IPS-18c (cell line): ENCODE measurements around the gene ILRUN.
"Not testable (repeated sequence)": the region's sequence is repeated elsewhere in the genome, so short reads cannot be mapped to it uniquely, and the experiment has no call there.

ENCODE experiments used
- H3K4me3 ChIP-seq: 2 replicates; pipeline ENCODE4 v1.7.0; 2013; ENCODE audit warnings: low read depth, mild to moderate bottlenecking, low read length, moderate library complexity; ENCODE audit not compliant: insufficient read depth
- H3K9me3 ChIP-seq: one replicate; pipeline ENCODE4 v1.6.1; 2013; ENCODE audit warnings: mild to moderate bottlenecking, low read length, moderate library complexity; ENCODE audit not compliant: control insufficient read depth, insufficient read depth

Gene ILRUN

GRCh38 chr6:34709386-34709785 lies 12.8 kb upstream of the ILRUN start:
- Histone ChIP-seq H3K9me3 (no peaks in the 10 kb centered on the region), H3K4me3 (no peak overlapping the region)

- Histone ChIP-seq H3K9me3 (no peaks in the 10 kb centered on the region), H3K4me3 (no peak overlapping the region)
Observed at GRCh38 chr6:34705241-34705640, 8.7 kb upstream of the ILRUN start.

DNA sequence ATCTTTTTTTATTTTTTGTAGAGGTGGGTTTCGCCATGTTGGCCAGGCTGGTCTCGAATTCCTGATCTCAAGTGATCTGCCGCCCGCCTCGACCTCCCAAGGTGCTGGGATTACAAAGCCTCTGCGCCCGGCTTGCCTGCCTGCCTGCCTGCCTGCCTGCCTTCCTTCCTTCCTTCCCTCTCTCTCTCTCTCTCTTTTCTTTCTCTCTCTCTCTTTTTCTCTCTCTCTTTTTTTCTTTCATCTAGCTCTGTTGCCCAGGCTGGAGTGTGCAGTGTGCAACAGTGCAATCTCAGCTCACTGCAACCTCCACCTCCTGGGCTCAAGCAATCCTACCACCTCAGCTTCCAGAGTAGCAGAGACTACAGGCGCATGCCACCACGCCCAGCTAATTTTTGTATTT lies 4.6 kb upstream of the ILRUN start:
- H3K4me3 ChIP-seq: no peak overlapping the region
- H3K9me3 ChIP-seq: no peaks in the 10 kb centered on the region

DNA sequence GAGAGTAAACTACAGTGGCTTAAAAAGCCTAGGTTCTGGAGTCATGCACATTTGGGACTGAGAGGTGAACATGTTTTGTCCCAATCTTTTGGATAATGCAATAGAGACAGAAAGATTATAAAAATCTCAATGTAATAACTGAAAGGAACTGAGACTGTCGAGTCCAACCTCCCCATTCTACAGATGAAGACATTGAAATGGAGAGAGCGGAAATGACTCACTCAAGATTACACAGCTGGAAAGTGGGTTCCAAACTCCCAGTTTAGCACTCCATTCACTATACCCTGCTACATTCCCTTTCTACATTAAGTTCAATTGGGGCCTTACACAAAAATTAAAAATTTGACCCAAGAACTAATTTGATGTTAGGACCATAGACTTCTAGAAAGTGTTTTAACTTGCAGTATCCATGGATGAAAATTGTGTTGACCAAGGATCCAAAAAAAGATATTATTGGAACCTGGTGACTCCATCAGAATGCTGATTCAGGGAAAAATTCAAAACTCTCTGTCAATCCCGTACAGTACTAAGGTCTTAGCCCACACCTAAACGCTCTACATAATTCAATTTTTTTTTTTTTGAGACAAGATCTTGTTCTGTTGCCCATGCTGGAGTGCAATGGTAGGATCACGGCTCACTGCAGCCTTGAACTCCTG lies 1.5 kb upstream of the ILRUN start:
- Histone ChIP-seq H3K9me3 (no peaks in the 10 kb centered on the region), H3K4me3 (no peak overlapping the region)

DNA sequence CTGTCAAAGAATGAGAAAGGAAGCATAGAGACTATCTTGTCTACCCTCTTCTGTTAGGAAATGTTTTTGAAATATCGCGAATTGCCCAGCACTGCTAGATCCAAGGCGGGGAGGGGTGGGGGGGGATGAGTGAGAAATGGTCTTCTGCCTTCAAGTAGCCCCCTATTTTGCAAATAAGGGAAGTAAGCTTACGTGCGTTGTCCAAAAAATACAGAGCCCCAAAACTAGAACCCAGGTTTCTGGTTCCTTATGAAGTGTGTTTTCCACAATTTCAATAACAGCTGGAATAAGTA lies 923 bp upstream of the ILRUN start:
- Histone ChIP-seq H3K4me3 (no peak overlapping the region), H3K9me3 (no peaks in the 10 kb centered on the region)

GRCh38 chr6:34696189-34696738 lies 303 bp downstream of the ILRUN start:
- H3K4me3 ChIP-seq: peak overlapping the region; percentile 97

GRCh38 chr6:34695729-34696188 lies 808 bp downstream of the ILRUN start:
- Histone ChIP-seq H3K4me3 (peak overlapping the region; percentile 97), H3K9me3 (no peaks in the 10 kb centered on the region)

More at GRCh38 chr6:34696189-34696738, 303 bp downstream of the ILRUN start:
- H3K9me3 ChIP-seq: no peaks in the 10 kb centered on the region

DNA sequence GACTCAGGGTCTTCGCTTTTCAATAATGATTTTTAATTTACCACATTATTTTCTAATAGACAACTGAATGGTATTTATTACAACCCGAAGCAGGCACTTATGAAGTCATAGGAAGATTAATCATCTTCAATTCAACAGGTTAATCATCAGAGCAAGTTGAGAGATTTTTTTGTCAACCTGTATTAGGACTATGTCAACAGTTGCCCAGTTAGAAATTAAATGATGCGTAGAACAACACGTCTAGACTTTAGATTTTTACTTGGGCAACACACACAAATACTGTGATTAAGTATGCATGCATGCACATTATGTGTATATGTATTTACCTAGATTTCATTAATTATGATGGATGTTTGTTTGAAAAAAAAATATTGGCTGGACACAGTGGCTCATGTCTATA lies 4.3 kb downstream of the ILRUN start:
- H3K9me3 ChIP-seq: no peaks in the 10 kb centered on the region
- H3K4me3 ChIP-seq: no peak overlapping the region

DNA sequence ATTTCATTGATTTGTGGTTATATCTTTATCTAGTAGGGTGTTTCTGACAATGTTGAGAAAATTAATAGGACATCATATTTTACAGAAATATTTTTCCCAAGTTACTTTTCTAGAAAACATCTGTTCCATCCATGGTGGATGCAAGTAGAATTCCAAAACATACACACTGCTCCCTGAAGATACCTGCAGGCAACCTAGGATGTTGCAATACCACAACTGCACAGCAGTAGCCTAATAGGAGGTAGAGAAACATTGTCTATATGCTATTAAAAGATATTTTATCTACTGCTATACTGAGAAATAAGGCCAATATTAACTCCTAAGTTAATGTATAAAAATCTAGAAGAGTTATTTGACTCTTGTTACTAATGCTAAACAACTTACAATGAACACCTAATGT lies 6.8 kb downstream of the ILRUN start:
- Histone ChIP-seq H3K4me3 (no peak overlapping the region), H3K9me3 (no peaks in the 10 kb centered on the region)

DNA sequence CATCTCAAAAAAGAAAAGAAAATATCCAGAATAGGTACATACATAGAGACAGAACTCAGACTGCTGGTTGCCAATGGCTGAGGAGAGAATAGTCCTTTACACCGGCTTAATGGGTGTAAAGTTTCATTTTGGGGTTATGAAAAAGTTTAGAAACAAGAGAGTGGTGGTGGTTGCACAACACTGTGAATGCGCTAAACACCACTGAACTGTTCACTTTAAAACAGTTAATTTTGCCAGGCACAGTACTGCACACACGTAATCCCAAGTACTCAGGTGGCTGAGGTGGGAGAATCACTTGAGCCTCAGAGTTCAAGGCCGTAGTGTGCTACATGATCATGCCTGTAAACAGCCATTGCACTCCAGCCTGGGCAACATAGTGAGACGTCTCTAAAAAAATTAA lies 7.6 kb downstream of the ILRUN start:
- Histone ChIP-seq H3K4me3 (no peak overlapping the region), H3K9me3 (no peaks in the 10 kb centered on the region)

DNA sequence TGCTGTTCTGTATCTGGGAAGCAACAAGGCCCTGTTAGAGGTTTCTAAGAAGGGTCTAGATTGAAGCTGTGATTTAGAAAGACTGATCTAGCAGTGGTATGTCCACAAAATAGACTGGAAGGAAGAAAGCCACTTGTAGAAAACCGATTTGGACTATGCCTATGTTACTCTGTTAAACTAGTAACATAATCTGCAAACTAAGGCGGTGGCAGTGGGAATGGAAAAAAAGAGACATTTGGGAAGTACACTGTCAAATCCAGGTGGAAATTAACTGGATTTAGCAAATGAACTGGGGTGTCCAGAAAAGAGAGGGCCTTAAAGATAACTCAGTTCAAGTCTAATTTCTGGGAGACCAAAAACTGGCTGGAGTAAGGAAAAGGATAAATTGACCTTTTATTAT lies 11.6 kb downstream of the ILRUN start:
- no peak overlapping the region for H3K4me3 ChIP-seq
- no peaks in the 10 kb centered on the region for H3K9me3 ChIP-seq

DNA sequence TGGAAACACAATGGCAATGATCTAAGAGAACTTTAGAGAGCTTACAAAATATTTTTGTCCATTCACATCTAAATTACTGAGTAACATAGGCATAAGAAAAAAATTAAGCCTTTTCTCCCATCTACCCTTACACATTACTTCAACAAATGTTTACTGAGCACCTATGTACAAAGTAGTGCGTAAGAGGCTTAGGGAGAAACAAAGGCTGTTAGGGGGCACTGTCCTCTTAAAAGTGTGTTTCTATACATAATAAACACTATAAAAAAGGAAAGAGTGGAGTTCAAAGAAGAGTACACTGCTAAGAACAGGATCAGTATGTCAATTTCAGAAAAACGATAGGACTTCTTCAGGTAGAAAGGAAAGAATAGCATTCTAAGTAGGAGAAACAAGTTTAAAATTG lies 12.2 kb downstream of the ILRUN start:
- no peaks in the 10 kb centered on the region for H3K9me3 ChIP-seq
- H3K4me3 ChIP-seq: no peak overlapping the region

- H3K9me3 ChIP-seq: no peaks in the 10 kb centered on the region
- H3K4me3 ChIP-seq: no peak overlapping the region
Observed at GRCh38 chr6:34680802-34681515, 15.6 kb downstream of the ILRUN start.

DNA sequence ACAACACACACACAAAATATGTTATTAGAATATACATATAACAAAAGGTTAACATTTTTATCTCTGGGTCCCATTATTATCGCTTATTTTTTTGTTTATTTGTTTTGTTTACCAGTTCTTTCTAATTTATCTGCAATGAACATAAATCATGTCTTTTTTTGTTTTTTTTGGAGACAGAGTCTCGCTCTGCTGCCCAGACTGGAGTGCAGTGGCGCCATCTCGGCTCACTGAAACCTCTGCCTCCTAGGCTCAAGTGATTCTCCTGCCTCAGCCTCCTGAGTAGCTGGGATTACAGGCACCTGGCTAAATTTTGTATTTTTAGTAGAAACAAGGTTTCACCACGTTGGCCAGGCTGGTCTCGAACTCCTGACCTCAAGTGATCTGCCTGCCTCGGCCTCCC lies 16.3 kb downstream of the ILRUN start:
- H3K4me3 ChIP-seq: not testable (repeated sequence)

GRCh38 chr6:34679552-34680253 lies 16.9 kb downstream of the ILRUN start:
- Histone ChIP-seq H3K4me3 (no peak overlapping the region), H3K9me3 (no peaks in the 10 kb centered on the region)

More for the DNA sequence above, 16.3 kb downstream of the ILRUN start:
- H3K9me3 ChIP-seq: not testable (repeated sequence)

GRCh38 chr6:34676140-34676539 lies 20.4 kb downstream of the ILRUN start:
- Histone ChIP-seq H3K9me3 (no peaks in the 10 kb centered on the region), H3K4me3 (no peak overlapping the region)

DNA sequence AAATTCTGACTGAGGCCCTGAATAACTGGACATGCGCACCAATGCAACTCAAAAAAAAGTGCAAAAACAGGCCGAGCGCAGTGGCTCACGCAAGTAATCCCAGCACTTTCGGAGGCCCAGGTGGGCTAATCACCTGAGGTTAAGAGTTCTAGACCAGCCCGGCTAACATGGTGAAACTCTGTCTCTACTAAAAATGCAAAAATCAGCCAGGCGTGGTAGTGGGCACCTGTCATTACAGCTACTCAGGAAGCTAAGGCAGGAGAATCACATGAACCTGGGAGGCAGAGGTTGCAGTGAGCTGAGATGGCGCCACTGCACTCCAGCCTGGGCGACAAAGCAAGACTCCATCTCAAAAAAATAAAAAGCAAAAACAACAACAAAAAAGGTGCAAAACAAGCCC lies 21.6 kb downstream of the ILRUN start:
- not testable (repeated sequence) for H3K4me3 ChIP-seq, H3K9me3 ChIP-seq

- Histone ChIP-seq H3K9me3 (peaks cover 2% of the 10 kb centered on the region), H3K4me3 (no peak overlapping the region)
Observed at GRCh38 chr6:34674268-34674639, 22.3 kb downstream of the ILRUN start.
